ENCODE data around the gene MACF1.
A peak's percentile ranks its signal among the peaks of the same experiment; 100 is the strongest.

Gene MACF1

DNA sequence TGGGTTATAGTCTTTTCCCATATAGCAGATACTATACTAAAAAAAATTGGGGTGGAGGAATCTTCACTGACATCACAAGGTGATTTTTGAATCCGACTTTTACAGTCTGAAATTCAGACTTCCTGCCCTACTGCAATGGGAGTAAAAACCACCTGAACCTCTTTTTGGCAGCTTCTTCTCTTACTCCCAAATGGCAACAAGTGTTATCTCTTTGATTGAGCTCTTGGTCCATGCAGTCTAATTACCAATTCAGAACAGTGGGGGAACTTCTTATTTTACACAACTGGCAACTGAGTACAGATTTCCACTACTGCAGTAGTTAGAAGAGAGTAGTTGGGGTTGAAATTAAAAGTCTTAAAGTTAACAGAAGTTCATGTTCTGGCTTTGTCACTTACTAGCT lies 62.3 kb downstream of the MACF1 start:
- DNase-seq (ENCODE audit: low spot score): no peak

DNA sequence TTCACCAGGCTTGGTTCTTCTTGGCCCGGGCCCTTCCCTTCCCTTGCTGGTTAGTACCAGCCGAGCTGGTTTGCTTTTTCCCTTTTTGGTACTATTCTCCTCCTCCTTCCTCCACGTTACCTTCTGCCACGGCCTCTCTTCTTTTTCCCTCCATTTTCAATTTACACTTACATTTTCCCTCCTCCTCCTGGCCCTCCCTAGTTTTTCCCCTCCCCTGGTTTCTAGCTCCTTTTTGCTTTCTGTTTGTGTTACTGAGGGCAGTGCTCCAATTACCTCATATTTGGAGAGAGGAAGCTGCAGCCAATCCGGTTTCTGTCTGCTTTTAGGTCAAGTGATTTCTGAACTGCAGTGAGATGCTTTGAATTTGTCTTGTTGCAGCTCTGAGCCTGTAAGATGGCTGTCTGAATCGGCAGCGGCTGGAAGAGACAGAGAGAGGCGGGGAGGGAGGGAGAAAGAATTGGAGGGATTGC lies 63.7 kb downstream of the MACF1 start:
- DNase-seq (ENCODE audit: low spot score): peak; percentile 89

DNA sequence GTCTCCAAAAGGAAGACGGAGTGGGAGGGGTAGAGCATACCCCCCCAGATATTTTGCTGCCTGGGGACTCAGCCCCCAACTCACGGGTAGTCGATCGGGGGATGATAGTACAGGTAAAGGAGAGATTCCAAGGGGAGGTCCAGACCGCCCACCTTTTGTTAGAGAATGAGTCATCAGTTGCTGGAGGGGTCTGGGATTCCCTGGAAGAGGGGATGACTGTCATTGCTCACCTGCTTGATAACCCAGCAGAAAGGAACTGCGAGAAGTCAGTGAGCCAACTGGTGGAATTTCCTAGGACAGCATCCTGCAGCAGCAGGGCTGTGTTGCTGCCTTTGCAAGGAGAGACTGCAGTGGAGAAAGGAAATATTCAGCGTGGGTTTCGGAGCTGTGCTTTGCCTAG lies 64.4 kb downstream of the MACF1 start:
- DNase-seq (ENCODE audit: low spot score): peak; percentile 34

DNA sequence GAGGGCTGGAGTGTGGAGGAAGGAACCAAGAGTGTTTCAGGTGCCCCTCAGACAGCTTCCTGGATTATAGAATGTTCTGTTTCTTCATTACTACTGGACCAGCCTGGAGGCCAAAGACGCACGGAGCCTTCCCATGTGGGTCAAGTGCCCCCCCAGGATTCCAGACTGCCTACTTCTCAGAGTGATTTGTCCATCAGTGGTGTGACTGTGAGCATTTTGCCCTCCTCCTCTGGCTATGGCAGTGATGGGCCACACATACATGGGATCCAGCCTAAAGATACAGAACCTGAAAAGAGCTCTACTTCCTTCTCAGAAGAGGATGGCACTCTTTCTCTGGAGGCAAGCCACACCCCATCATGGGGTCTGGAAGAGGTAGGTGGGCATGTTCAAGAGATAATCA lies 64.9 kb downstream of the MACF1 start:
- DNase-seq (ENCODE audit: low spot score): peak; percentile 38

DNA sequence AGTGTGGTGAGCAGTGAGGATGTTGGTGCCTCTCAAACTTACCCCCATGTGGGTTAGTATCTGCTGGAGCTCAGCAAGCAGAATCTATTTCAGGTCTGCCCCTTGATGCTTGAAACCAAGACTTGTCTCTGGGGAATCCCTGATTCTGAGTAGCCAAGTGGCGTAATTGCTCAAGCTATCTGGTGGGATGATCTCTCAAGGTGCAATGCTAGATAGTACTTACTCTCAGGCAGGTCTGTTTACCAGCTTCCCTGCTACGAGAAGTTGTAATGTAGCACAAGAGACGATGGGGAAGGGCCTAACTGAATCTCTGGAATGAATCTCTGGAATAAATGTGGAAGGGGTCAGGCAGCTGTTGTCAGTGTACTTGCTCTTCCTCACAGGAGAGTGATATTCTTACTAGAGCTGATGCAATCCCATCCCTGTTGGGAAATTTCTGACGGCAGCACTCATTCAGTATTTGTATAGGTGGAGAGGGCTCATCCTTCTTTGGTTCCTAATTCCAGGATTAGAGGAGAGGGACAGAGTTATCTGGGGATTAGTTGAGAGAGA lies 65.4 kb downstream of the MACF1 start:
- peak; percentile 43 for DNase-seq (ENCODE audit: low spot score)

DNA sequence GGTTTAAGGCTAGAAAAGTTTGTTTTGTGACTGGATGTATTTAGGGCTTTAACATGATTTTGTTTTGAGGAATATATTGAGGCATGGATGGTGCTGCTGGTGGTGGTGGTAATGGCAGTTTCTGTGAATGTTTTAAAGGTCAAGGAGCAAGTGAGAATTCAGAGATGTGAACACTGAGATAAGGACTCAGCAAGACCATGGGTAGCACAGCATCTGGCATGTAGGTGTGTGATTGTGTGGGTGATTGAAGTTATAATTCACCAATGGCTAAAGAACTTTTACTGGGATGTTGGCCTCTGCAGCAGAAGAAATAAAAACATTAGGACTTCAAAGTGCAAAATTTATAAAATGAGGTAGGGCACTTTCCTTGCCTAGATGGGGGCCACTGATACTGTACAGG lies 65.9 kb downstream of the MACF1 start:
- DNase-seq (ENCODE audit: low spot score): no peak

DNA sequence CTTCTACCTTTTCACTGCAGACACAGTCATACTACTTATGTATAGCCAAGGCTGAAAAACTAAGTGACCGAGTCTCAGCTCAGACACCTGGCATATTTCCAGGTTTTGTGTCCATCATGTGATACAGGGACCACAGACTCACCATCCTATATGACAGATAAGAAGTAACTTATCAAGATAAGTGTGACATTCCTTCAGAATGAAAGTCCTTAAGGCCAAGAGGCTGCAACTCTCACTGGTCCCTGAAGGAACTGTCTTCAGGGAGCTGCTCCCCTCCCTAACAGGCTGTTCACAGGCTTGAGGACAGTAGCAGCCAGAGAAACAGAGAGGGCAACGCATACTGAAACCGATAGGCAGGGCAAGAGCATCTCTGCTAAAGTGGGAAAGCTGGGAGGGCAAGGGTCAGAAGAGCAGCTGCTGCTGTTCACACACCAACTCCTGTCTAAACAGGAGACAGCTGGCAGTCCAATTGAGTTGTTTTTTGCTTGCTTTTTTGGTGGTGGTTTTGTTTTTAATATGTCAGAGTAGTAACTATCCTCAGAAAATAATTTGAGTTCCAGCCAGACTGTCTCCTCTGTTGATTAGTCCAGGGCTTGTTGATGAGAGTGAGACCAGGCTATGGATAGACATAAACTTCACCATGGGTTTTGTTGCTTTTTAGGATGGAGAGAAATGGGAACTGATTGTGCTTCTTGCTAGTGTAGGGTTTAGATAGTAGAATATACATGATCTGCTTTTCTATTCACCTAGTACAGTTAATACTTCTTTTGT lies 67.7 kb downstream of the MACF1 start:
- no peak for DNase-seq (ENCODE audit: low spot score)

DNA sequence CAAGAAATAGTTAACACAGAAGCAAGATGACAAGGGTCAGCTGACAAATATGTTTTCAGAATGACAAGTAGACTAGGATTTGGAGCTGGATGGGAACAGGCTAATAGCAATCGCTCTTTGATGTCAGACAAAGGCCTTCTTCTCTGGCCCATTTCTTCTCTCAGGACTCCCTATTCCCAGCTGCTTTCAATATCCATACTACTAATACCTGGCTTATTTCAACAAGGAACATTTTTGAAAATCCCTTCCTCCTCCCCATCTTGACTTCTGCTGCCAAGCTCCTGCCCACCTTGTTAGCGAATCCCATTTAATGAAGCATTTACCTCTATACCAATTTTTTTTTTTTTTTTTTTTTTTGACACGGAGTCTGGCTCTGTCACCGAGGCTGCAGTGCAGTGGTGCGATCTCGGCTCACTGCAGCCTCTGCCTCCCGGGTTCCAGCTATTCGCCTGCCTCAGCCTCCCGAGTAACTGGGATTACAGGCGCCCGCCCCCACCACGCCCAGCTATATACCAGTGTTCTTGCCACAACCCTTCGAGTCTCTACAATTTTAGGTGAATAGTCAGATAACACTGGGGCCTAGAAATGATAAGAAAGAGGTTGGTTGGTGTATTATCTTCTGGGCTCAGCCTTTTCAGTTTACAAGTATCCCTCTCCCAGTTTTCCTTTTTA lies 68.4 kb downstream of the MACF1 start:
- DNase-seq (ENCODE audit: low spot score): peak; percentile 91

DNA sequence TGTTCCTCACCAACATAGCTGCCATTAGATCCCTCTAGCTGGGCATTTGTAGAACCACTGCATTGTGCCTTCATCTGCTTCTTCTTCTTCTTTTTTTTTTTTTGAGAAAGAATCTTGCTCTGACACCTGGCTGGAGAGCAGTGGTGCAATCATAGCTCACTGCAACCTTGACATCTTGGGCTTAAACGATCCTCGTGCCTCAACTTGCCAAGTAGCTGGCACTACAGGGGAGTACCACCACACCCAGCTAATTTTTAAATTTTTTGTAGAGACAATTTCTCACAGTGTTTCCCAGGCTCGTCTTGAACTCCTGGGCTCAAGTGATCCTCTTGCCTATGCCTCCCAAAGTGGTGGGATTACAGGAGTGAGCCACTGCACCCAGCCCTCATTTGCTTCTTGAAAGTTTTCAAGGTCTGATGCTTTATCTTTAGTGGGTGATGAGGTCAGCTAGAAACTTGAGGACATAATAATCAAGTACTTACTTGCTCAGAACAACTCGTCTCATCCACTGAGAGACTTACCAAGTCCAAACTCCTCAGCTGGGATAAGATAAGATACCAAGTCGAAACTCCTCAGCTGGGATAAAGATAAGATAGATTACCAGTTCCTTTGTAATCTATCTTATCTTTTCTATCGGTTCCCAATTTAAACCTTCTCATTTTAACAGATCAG lies 71.5 kb downstream of the MACF1 start:
- DNase-seq (ENCODE audit: low spot score): no peak

DNA sequence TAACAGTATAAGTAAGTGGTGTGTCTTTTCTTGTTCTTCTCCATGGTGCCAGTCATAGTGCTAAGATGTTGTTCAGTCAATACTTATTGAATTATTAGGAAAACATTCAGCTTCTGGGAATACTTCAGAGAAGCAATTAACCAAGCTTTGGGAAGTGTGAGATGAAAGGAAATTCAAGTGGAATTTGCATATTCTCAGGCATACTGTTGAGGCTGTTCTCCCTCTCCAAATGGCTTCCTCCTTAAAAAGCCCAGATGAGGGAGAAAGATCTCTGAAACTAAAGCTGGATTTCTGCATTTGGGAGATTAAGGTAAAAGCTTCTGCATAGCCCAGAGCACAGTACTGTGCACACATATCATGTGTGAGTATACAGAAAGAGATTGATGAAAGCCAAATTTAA lies 73.4 kb downstream of the MACF1 start:
- DNase-seq (ENCODE audit: low spot score): no peak

DNA sequence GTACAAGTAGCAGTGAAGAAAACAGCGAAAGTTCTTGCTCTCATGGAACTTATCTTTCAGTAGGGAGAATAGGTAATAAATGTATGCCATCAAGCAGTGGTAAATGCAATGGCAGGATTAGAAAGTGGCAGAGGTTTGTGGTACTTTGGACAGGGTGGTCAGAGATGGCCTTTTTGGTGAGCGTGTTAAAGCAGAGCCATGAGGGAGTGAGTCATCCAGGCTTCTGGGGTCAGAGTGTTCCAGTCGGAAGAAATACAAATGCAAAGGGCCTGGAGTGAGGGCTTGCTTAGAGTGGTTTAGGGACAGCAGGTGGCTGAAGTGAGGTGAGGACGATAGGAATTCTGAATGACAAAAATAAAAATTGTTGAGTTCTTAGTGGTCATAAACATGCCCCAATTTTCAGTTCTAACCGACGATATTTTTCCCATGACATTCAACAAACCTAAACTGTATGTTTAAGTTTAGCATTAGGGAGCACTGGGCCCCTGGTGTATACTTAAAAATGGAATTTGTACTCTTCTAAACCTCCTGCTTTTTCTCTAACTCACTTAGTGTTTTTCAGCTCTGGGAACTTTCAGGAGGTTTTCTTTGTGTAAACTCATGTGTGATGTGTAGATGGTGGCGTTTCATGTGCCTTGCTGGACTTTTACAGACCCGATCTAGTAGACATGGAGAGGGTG lies 78.2 kb downstream of the MACF1 start:
- DNase-seq (ENCODE audit: low spot score): no peak

DNA sequence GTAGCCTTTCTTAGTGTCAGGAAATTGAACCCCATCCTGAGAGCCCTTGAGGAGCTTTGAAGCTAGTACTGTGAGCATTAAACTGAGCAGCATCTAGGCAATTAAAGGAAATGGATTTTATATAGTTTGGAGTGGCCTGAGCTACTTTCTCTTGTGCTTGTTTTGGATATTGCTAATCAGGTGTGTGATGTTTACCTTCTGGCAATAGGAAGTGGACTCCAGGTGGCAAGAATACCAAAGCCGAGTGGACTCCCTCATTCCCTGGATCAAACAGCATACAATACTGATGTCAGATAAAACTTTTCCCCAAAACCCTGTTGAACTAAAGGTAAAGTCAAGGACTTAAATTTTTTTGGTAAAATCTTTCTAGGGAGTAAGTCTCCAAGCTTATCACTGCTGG lies 79.4 kb downstream of the MACF1 start:
- DNase-seq (ENCODE audit: low spot score): no peak

DNA sequence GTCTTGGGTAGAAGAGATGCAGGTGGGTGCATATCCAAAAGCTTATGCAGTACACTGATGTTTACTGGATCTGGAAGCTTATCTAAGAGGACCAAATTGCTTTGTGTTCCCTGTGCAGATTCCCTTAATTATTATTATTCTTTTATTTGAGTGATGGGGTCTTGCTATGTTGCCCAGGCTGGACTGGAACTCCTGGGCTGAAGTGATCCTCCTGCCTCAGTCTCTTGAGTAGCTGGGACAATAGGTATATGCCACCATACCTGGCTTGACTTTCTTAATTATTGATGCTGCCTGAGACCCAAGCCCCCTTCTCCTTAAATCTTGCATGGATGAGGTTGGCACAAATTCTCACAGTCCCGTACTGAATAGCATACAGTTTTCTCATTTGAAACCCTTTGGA lies 83.0 kb downstream of the MACF1 start:
- no peak for DNase-seq (ENCODE audit: low spot score)

DNA sequence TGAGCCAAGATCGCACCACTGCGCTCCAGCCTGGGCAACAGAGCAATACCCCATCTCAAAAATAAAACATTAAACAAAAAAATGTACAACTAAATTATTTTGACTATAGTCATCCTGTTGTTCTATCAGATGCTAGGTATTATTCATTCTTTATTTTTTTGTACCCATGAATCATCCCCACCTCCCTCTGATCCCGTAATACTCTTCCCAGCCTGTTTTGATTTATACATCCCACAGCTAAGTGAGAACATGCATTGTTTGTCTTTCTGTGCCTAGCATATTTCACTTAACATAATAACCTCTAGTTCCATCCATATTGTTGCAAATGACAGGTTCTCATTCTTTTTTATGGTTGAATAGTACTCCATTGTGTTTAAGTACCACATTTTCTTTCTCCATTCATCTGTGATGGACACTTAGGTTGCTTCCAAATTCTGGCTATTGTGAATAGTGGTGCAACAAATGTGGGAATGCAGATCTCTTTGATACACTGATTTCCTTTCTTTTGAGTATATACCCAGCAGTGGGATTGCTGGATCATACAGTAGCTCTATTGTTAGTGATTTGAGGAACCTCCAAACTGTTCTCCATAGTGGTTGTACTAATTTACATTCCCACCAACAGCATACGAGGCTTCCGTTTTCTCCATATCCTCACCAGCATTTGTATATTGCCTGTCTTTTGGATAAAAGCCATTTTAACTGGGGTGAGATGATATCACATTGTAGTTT lies 84.4 kb downstream of the MACF1 start:
- no peak for DNase-seq (ENCODE audit: low spot score)

DNA sequence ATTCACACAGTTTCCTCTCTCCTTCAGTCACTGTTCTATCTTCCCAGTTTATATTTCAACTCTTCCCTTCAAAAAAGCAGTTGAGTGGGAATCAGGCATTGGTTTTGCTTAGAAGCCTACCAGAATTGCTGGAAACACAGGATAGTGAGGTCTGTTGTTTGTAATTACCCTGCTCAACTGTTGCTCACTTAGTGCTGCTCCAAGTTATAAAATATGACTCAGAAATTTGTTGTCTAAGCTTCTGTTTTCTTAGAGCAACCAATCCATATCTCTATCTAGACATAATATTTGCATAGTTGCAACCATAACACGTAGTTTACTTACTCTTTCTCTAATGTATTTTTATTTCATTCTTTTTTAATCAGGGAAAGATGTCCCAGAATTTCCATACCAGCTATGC lies 87.9 kb downstream of the MACF1 start:
- DNase-seq (ENCODE audit: low spot score): no peak

DNA sequence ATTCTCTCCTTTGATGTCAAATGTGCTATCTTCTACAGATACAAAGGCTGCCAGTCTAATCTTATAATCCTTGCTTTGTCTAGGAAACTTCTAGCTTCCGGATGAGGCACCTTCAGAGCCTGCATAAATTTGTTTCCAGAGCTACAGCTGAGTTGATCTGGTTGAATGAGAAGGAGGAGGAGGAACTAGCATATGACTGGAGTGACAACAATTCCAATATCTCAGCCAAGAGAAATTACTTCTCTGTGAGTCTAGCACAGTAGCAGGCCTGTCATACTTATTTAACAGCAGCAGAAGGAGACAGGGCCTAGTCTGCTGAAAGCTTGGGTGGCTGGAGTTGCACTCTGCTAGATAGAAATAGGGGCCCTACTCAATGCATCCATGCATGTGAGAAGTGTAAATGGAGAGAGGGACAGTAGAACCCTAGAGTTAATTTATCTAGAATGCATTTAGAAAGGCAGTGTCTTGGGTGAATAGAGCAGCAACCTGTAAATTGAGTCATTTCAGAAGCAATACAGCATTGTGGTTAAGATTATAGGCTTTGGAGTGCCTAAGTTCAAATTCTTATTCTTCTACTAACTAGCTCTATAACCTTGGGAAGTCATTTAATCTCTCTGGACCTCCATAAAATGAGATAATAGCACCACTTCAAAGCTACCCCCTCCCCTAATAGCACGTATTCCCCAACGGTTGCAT lies 89.0 kb downstream of the MACF1 start:
- DNase-seq (ENCODE audit: low spot score): peak; percentile 73

DNA sequence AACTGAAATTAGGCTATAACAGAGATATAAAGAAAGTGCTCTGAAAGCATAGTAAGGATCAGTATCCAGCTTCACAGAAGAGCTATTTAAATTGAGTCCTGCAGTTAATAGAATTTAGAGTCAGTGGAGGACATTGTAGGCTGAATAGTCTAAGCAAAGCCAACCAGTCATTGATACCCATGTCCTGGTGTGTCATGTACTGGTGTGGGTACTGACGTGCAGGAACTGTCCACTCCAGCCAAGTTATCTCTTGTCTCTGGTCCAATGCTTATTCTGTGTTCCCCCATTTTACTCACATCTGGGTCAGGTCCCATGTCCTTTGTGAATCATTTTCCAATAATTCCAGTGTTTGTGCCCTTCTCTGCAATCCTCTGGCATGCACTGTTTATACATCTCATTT lies 90.0 kb downstream of the MACF1 start:
- DNase-seq (ENCODE audit: low spot score): no peak

DNA sequence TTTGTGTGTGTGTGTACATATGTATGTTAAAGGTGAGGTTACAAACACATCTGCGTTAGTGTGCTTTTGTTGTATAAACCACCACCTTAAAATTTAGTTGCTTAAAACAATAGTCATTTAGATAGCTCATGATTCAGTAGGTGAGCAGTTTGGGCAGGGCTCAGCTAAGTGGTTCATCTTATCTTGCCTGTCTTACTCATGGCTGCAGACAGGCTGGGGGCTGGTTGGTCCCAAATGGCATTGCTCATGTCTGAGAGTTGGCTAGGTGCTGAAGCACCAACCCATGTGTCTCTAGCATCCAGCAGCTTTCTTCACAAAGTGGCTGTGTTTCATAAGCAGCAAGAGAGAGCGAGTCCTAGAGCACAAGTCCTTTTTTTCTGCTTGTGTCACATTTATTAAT lies 91.4 kb downstream of the MACF1 start:
- no peak for DNase-seq (ENCODE audit: low spot score)

DNA sequence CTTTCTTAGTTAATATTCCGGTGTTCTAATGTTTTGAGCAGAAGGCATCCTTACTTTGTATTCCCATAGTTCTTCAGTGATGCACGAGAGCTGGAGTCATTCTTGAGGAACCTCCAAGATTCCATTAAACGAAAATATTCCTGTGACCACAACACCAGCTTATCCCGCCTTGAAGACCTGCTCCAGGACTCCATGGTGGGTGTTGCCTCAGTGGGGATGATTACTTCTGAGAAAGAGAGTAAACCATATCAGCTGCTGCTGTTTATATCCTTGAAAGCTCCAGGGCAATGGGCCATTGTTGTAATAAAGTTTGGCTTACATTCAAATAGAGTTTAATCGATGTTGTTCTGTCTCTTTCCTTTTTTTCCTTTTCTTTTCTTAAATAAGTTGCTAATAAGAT lies 93.1 kb downstream of the MACF1 start:
- no peak for DNase-seq (ENCODE audit: low spot score)

DNA sequence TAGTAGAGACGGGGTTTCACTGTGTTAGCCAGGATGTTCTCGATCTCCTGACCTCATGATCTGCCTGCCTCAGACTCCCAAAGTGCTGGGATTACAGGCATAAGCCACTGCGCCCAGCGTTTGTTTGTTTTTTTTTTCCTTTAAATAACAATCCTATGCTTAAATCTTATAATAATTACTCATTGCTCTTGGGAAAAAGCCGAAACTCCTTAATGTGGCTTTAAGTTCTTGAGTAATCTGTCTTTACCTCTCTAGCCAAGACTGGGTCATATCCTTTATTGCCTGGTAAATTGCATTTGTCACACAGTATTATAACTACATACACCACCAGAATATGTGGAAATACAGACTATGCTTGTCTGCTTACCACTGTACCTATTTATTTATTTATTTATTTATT lies 97.1 kb downstream of the MACF1 start:
- no peak for DNase-seq (ENCODE audit: low spot score)

DNA sequence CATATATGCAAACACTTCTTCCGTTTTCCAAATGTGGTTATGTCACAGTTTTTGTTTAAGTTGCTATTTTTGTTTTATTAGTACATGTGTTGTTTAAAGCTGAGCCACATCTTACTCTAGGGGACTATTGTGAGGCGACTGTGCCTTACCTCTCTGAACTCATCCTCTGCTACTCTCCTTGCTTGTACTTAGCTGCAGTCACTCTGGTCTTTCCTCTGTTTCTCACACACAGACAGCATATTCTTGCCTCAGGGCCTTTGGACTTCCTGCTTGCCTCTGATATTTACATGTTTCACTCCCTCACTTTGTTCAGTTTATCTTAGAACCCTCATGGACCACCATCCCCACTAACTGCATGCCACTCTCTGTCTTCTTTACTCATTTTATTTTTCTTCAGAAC lies 101.1 kb downstream of the MACF1 start:
- no peak for DNase-seq (ENCODE audit: low spot score)
